GM23248 (cell line): Measurements from ENCODE around the gene ZNF329. TPM values are rescaled to one million over a fixed set of nuclear protein-coding genes. Genes with fewer than 3 reads are reported as not detected.

Experiments
- DNase-seq: peaks from one replicate; pipeline ENCODE4 v3.0.0-alpha.2; 2015
- H2AFZ ChIP-seq: fragments of 200-600 bp; sonication (generic); 2 replicates; pipeline ENCODE4 v1.6.1; 2016; ENCODE audit warnings: antibody characterized with exemption
- H3F3A ChIP-seq: fragments of 200-600 bp; sonication (generic); 2 replicates; pipeline ENCODE4 v1.6.1; 2016; ENCODE audit warnings: mild to moderate bottlenecking, antibody characterized with exemption, mixed run types; ENCODE audit not compliant: insufficient read depth
- H3K27ac ChIP-seq: fragments of 200-600 bp; sonication (generic); 2 replicates; pipeline ENCODE4 v1.5.1; 2016; ENCODE audit warnings: mild to moderate bottlenecking
- H3K27me3 ChIP-seq: fragments of 200-600 bp; sonication (generic); replicated peaks from 2 replicates; pipeline ENCODE4 v1.6.1; 2016; ENCODE audit warnings: mild to moderate bottlenecking; ENCODE audit not compliant: insufficient read depth
- H3K36me3 ChIP-seq: fragments of 200-600 bp; sonication (generic); 2 replicates; pipeline ENCODE4 v1.6.1; 2016; ENCODE audit warnings: low read depth, mild to moderate bottlenecking
- H3K4me1 ChIP-seq: fragments of 200-600 bp; sonication (generic); 2 replicates; pipeline ENCODE4 v1.6.1; 2016; ENCODE audit warnings: mild to moderate bottlenecking; ENCODE audit not compliant: insufficient read depth
- H3K4me2 ChIP-seq: fragments of 200-600 bp; sonication (generic); one replicate; pipeline ENCODE4 v1.6.1; 2016; ENCODE audit warnings: mild to moderate bottlenecking; ENCODE audit not compliant: unreplicated experiment
- H3K4me3 ChIP-seq: fragments of 200-600 bp; sonication (generic); 2 replicates; pipeline ENCODE4 v1.5.1; 2016; ENCODE audit warnings: mild to moderate bottlenecking
- H3K79me2 ChIP-seq: fragments of 200-600 bp; sonication (generic); 2 replicates; pipeline ENCODE4 v1.6.1; 2016; ENCODE audit warnings: mild to moderate bottlenecking; ENCODE audit not compliant: insufficient read depth
- H3K9ac ChIP-seq: fragments of 200-600 bp; sonication (generic); 2 replicates; pipeline ENCODE4 v1.6.1; 2016; ENCODE audit warnings: mild to moderate bottlenecking
- H3K9me2 ChIP-seq: fragments of 200-600 bp; sonication (generic); 2 replicates; pipeline ENCODE4 v1.6.1; 2016; ENCODE audit warnings: mixed run types, mild to moderate bottlenecking, moderate library complexity; ENCODE audit not compliant: insufficient read depth
- H3K9me3 ChIP-seq: fragments of 200-600 bp; sonication (generic); one replicate; pipeline ENCODE4 v1.6.1; 2017; ENCODE audit warnings: low read depth
- H4K20me1 ChIP-seq: fragments of 200-600 bp; sonication (generic); 2 replicates; pipeline ENCODE4 v1.6.0; 2016; ENCODE audit not compliant: insufficient read depth
- EZH2 ChIP-seq: fragments of 200-600 bp; sonication (generic); IDR thresholded peaks from 2 replicates; pipeline ENCODE4 v1.6.1; 2018; ENCODE audit warnings: antibody characterized with exemption, mild to moderate bottlenecking; ENCODE audit not compliant: insufficient read depth, poor library complexity, severe bottlenecking
- EZH2phosphoT487 ChIP-seq: fragments of 200-600 bp; sonication (generic); IDR thresholded peaks from 2 replicates; pipeline ENCODE4 v1.6.1; 2018; ENCODE audit warnings: antibody characterized with exemption, moderate library complexity, mild to moderate bottlenecking, low read depth; ENCODE audit not compliant: insufficient read depth
- WGBS, 2 experiments: methylation state at CpG; one replicate each; pipeline ENCODE4 v1.1.6; 2015 to 2017; ENCODE audit warnings: low lambda C conversion rate in 2 of 2, low coverage in 1 of 2; ENCODE audit errors: missing lambda C conversion rate in 2 of 2; 5-methylcytosine and 5-hydroxymethylcytosine counted together
- in situ Hi-C: fragments of 300-500 bp; cut with MboI; formaldehyde crosslinking; loops from 2 replicates; pipeline ENCODE4 v1.15.0; 2020
- polyA plus RNA-seq: library from polyadenylated mRNA; unstranded; fragments of >200 nt; fragmentation: Nextera tagmentation; extraction: Ambion mirVana; gene quantifications from 2 replicates; pipeline ENCODE4 v1.2.1, GENCODE V29; 2016
- total RNA-seq: library from RNA; depleted of rRNA; stranded (reverse); fragments of >200 nt; shearing (Covaris generic); gene quantifications from 2 replicates; pipeline ENCODE4 v1.2.3, GENCODE V29; 2014; rRNA removed

Gene ZNF329
- total RNA-seq, result 10.7 and 15.1 TPM in 2 replicates
- polyA plus RNA-seq, result 1.7 and 2.6 TPM in 2 replicates

GRCh38 chr19:58150328-58150921, at the start of gene ZNF329:
ZNF329 (minus strand) TSS chr19:58150789; CDS start chr19:58129503, 21,286 bp downstream.
- peaks cover 67% of the 10 kb centered on the region for H3K79me2 ChIP-seq
- H3K4me3 ChIP-seq, result peak within 1 kb of the TSS; percentile 84
- H4K20me1 ChIP-seq, result no peaks in the 10 kb centered on the region
- no peaks in the 10 kb centered on the region for H3K9me2 ChIP-seq
- in situ Hi-C loops, result no loop called here
- no peaks in the 10 kb centered on the region for H3K36me3 ChIP-seq
- H3K9ac ChIP-seq, result peak within 1 kb of the TSS; percentile 95
- H3K9me3 ChIP-seq, result peaks cover 3% of the 10 kb centered on the region
- peak within 1 kb of the TSS; percentile 87 for H2AFZ ChIP-seq
- peak within 1 kb of the TSS; percentile 76 for H3K27ac ChIP-seq
- TF ChIP-seq EZH2, result no peak
- TF ChIP-seq EZH2phosphoT487, result no peak
- H3K27me3 ChIP-seq, result no peaks in the 10 kb centered on the region
- H3K4me2 ChIP-seq, result peak within 1 kb of the TSS; percentile 97
- peaks cover 4% of the 10 kb centered on the region for H3K4me1 ChIP-seq
- WGBS, 2 experiments, result 1 to 2% methylated on average over 53 to 56 of the region's 62 CpGs
- peak; percentile 96 for DNase-seq
- 0 out of 2 replicates have a peak, but pooled peaks cover 5% of the 10 kb centered on the region for H3F3A ChIP-seq

GRCh38 chr19:58196901-58197616, 46.5 kb upstream of the ZNF329 start:
- no peak for TF ChIP-seq EZH2
- Histone ChIP-seq H3K4me3 (no peak overlapping the region), H3F3A (peaks cover 24% of the 10 kb centered on the region), H3K9me3 (peaks cover 24% of the 10 kb centered on the region), H3K4me2 (no peak overlapping the region), H3K4me1 (no peaks in the 10 kb centered on the region), H3K9me2 (no peaks in the 10 kb centered on the region), H3K9ac (no peak overlapping the region), H2AFZ (no peak overlapping the region), H4K20me1 (no peaks in the 10 kb centered on the region), H3K27ac (no peak overlapping the region), H3K27me3 (no peaks in the 10 kb centered on the region), H3K36me3 (peaks cover 88% of the 10 kb centered on the region), H3K79me2 (peaks cover 32% of the 10 kb centered on the region)
- in situ Hi-C loops, result no loop called here
- WGBS, 2 experiments, result 86 to 91% methylated on average over 6 of the region's 6 CpGs
- peak; percentile 24 for DNase-seq

GRCh38 chr19:58183817-58184215, 33.2 kb upstream of the ZNF329 start:
- Histone ChIP-seq H4K20me1 (no peaks in the 10 kb centered on the region), H3K4me2 (peak overlapping the region; percentile 84), H3K27ac (peak overlapping the region; percentile 100), H3K4me3 (peak overlapping the region; percentile 85), H3K36me3 (peaks cover 64% of the 10 kb centered on the region), H3K9me3 (peaks cover 14% of the 10 kb centered on the region), H3K9me2 (no peaks in the 10 kb centered on the region), H3K79me2 (peaks cover 81% of the 10 kb centered on the region), H3F3A (no peaks in the 10 kb centered on the region), H3K27me3 (no peaks in the 10 kb centered on the region), H3K4me1 (no peaks in the 10 kb centered on the region), H3K9ac (peak overlapping the region; percentile 100), H2AFZ (peak overlapping the region; percentile 66)
- TF ChIP-seq EZH2phosphoT487 (no peak), EZH2 (no peak)
- DNase-seq, result no peak
- WGBS, 2 experiments, result 23 to 24% methylated on average over 13 of the region's 13 CpGs
- in situ Hi-C loops, result no loop called here

- no peaks in the 10 kb centered on the region for H4K20me1 ChIP-seq
- no peaks in the 10 kb centered on the region for H3F3A ChIP-seq
- peaks cover 78% of the 10 kb centered on the region for H3K79me2 ChIP-seq
- peaks cover 14% of the 10 kb centered on the region for H3K9me3 ChIP-seq
- H3K4me1 ChIP-seq, result no peaks in the 10 kb centered on the region
- H3K27me3 ChIP-seq, result no peaks in the 10 kb centered on the region
- peaks cover 65% of the 10 kb centered on the region for H3K36me3 ChIP-seq
- TF ChIP-seq EZH2phosphoT487, result no peak
- peak within 1 kb of the TSS; percentile 66 for H2AFZ ChIP-seq
- DNase-seq, result peak; percentile 97
- WGBS, 2 experiments, result 1 to 3% methylated on average over 61 to 68 of the region's 80 CpGs
- peak within 1 kb of the TSS; percentile 85 for H3K4me3 ChIP-seq
- no peaks in the 10 kb centered on the region for H3K9me2 ChIP-seq
- in situ Hi-C loops, result no loop called here
- H3K27ac ChIP-seq, result peak within 1 kb of the TSS; percentile 100
- H3K9ac ChIP-seq, result peak within 1 kb of the TSS; percentile 100
- peak within 1 kb of the TSS; percentile 84 for H3K4me2 ChIP-seq
Measured at GRCh38 chr19:58182989-58183816, 32.6 kb upstream of the ZNF329 start, which contains the start of gene ZNF274. ZNF274 (plus strand) TSS chr19:58183061; CDS start chr19:58183966, 905 bp downstream.
